Cardiac fibroblast (primary cell): ENCODE measurements around the gene ADARB2.

ENCODE experiments used
- DNase-seq, 2 donors: peaks; one replicate each; pipeline versions ENCODE4 v3.0.0 to v3.0.0-alpha.2; 2010; ENCODE audit warnings: low read depth in 2 of 2
- H3K4me3 ChIP-seq, 2 donors: replicated peaks in 1 of 2; 1 replicate in 1 of 2; 2 replicates in 1 of 2; pipeline ENCODE4 v1.5.1; 2011; ENCODE audit warnings: low read depth in 2 of 2, low read length in 2 of 2, mild to moderate bottlenecking in 2 of 2, moderate library complexity in 1 of 2
- TF ChIP-seq, protein P1 (sequence below): IDR thresholded peaks from one replicate; pipeline ENCODE4 v1.5.1; 2011; ENCODE audit warnings: low read depth, mild to moderate bottlenecking, low read length, inconsistent platforms

ADARB2 gene

DNA sequence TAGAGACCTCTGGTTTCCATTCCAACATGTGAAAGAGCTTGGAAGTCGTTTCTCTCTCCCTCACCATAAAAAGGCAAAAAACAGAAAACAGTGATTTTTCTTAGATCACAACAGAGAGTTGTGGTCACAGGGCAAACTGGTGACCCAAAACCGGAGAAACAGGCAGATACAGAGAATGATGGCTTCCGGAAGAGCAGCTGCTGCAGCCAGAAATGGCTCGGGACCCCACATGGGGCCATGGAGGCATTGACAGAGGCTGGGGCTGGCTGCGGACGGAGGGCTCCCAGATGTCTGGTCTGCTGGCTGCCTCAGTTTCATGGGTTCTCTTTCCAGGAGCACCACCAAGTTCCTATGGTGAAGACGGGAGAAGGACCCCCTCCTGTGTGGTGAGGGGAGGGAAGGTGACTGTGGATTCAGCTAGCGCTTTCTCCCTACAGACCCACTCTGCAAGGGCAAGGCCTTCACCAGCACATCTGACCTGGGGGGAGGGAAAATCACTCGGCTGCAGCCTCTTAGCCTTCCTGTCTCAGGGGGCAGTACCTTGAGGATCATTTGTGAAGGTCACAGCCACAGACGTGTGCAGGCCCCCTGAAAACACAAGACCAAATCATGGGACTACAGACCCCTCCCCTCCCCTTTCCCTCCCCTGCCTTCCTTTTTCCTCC is 599.7 kb downstream of the ADARB2 start:
- TF ChIP-seq, protein P1, sequence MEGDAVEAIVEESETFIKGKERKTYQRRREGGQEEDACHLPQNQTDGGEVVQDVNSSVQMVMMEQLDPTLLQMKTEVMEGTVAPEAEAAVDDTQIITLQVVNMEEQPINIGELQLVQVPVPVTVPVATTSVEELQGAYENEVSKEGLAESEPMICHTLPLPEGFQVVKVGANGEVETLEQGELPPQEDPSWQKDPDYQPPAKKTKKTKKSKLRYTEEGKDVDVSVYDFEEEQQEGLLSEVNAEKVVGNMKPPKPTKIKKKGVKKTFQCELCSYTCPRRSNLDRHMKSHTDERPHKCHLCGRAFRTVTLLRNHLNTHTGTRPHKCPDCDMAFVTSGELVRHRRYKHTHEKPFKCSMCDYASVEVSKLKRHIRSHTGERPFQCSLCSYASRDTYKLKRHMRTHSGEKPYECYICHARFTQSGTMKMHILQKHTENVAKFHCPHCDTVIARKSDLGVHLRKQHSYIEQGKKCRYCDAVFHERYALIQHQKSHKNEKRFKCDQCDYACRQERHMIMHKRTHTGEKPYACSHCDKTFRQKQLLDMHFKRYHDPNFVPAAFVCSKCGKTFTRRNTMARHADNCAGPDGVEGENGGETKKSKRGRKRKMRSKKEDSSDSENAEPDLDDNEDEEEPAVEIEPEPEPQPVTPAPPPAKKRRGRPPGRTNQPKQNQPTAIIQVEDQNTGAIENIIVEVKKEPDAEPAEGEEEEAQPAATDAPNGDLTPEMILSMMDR = no peak
- H3K4me3 ChIP-seq = no peak overlapping the region
- DNase-seq = no peak

DNA sequence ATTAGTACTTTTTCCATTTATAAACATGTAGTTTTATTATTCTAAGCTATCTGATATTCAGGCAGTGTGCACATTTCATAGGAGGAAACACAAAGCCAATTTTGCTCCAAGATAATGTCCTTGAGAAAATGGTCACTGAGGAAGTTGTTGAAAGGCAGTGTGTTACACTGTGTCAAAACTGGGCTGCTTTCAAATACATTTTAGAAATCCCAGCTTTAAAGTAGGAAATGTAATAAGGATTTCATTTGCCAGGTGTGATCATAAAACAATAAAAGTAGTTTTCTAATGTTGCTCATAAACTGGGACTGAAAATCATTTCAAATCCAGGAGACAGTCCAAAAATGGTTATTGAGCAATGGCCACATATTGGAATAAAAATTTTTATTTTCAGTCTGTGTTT is 601.1 kb downstream of the ADARB2 start:
- DNase-seq = no peak
- TF ChIP-seq, protein P1 = no peak
- no peak overlapping the region for H3K4me3 ChIP-seq

DNA sequence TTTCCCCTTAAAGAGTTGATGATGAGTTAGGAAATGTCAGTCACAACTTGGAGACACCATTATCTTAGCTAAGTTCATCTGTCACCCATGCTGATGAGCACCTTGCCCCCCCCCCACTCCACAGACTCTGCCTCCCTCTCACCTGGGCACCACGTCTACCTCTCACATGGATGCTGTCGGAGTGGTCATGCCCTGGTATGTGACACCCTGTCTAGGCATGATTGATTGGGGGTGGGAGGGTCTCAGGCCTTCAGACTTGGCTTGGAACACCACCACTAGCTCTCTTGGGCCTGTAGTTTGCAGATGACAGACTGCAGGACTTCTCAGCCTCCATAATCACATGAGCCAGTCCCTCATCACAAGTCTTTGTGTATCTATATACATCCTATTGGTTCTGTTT is 603.2 kb downstream of the ADARB2 start:
- TF ChIP-seq, protein P1 = no peak
- DNase-seq = no peak
- no peak overlapping the region for H3K4me3 ChIP-seq

DNA sequence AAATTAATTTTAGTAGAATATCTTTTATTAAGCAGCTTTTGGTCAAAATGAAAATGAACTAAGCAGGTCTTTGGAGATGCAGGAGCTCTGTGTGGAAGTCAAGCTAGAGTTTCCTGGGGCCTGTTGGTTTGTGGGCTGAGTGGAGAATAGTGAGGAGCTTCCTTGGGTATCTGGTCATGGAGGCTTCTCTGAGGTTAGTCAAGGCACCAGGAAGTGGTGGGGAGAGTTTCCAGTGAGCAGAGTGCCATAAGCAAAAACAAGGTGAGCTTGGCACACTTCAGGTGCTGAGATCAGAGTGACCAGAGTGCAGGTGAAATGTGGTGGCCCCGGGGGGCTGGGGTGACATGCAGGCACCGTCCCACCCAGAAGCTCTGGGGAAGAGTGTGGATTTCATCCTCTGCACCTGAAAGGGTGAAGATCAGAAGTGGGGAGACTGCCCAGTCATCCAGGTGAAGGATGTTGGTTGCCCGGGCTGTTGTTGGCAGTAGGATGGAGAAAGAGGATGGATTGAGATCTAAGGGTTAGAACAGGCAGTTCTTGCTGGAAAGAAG is 603.8 kb downstream of the ADARB2 start:
- TF ChIP-seq, protein P1 = no peak
- no peak overlapping the region for H3K4me3 ChIP-seq
- DNase-seq = no peak

DNA sequence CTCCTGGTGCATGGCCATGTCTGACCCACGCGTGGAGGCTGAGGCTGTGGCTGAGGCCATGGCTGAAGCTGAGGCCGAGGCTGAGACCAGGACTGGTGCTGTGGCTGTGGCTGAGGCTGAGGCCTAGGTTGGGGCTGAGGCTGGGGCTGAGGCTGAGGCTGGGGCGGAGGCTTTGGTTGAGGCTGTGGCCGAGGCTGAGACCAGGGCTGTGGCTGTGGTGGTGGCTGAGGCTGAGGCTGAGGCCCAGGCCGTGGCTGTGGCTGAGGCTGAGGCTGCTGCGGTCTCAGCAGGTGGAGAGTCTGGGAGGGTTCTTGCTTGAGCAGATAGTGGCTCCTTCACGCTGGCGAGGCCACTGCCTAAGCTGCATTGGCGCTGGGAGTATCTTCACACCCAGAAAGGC is 604.7 kb downstream of the ADARB2 start:
- DNase-seq = no peak
- TF ChIP-seq, protein P1 = no peak
- H3K4me3 ChIP-seq = no peak overlapping the region

DNA sequence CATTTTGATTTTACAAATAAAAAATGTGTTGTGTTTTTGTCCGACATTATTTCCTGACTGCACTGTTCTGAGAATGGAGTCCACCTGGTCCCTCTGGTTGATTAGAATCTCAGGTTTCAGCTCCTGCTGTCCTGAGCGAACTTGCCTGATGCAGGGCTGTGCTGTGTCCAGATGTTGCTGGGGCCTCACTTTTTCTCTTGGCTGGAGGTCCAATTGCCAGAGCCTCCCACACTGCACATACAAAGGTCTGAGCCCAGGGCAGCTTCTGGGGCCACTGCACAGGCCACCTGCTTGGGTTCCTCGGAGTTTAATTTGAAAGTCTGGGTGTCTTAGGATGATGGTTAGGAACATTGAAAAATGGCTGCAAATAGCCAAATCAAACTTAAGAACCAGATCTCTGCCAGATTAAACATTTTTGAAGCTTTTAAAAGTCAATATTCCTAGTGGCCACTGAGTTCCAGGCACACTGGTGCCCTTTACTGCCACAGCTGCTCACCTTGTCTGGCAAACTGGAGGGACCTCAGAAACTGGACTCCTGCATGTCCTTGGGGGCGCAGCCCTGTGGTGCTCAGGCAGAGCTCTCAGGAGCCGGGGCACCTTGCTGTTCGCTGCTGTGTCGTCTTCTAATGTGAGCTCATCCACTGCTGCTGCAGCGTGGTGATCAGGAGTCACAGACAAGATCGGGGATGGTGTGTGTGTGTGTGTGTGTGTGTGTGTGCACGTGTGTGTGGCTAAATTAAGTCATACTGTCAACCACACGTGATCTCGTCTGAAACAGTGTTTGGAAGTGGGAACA is 606.1 kb downstream of the ADARB2 start:
- no peak overlapping the region for H3K4me3 ChIP-seq
- no peak for DNase-seq
- TF ChIP-seq, protein P1 = no peak
